Endothelial cell of hepatic sinusoid (primary cell): Measurements from ENCODE around the gene GJA8.
"Not testable (repeated sequence)": the region's sequence is repeated elsewhere in the genome, so short reads cannot be mapped to it uniquely, and the experiment has no call there.

Experiments
- in situ Hi-C: cut with HindIII; loops from 2 replicates; pipeline ENCODE4 v1.10.0; 2017; ENCODE audit warnings: low sequenced_read_pairs

Gene GJA8

DNA sequence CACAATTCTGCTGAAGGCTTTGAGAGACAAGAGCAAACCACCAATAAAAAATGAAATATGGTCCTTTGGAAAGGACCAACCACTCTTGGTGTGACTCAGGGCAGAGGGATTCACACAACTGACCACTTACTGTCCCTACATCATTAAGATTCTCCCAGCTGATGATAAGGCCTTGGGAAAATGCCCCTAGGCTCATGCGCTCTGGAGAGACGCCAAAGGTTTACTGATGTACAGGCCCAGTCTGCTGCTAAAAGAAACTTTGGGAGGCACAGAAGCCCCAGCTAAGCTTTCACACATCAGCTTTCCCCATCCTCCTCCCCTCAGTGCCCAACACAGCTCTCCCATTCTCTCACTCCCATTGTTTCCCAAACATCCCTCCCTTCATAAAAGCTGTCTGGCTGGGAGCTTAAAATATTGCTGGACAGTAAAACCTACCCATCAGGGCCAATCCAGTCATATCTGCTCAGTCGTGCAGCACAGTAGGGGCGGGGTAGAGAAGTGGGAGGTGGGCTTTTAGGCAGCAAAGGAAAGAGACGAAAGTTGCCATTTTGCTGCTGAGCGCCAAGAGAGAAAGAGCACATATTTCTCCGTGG is at the start of gene GJA8:
TSS of gene GJA8 (plus strand) at position 543 of the 593 bp plus-strand sequence. CDS start 5,161 bp downstream, outside the sequence.
- in situ Hi-C loops, result no loop called here

DNA sequence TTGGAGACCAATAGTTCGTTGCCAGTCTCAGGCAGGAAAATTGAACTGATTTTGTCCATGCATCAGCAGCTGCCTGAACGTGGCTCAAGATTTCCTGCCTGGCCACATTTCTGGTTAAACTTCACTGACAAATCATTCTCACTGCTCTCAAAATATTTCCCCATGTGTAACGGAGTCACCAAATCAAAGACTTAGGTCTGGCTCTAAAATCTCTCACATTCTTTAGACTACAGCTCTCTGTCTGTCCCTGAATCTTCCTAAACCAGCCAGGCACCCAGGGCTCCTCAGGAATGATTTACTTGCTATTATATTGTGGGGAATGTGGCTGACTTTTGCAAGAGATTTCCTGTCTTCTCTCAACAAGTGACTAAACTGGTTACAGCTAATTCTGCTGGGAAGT is 49.2 kb upstream of the GJA8 start:
- in situ Hi-C loops, result no loop called here

- in situ Hi-C loops, result not testable (repeated sequence)
These were observed 47.6 kb upstream of the GJA8 start for GRCh38 chr1:147854989-147855388.

DNA sequence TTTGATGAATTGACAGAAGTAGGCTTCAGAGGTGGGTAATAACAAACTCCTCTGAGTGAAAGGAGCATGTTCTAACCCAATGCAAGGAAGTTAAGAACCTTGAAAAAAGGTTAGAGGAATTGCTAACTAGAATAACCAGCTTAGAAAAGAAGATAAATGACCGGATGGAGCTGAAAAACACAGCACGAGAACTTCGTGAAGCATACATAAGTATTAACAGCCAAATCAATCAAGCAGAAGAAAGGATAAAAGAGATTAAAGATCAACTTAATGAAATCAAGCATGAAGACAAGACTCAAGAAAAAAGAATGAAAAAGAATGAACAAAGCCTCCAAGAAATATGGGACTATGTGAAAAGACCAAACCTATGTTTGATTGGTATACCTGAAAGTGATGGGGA is 46.6 kb upstream of the GJA8 start:
- in situ Hi-C loops, result not testable (repeated sequence)

DNA sequence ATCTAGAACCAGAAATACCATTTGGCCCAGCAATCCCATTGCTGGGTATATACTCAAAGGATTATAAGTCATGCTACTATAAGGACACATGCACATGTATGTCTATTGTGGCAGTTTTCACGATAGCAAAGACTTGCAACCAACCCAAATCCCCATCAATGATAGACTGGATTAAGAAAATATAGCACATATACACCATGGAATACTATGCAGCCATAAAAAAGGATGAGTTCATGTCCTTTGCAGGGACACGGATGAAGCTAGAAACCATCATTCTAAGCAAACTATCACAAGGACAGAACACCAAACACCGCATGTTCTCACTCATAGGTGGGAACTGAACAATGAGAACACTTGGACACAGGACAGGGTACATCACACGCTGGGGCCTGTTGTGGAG is 35.4 kb upstream of the GJA8 start:
- in situ Hi-C loops, result not testable (repeated sequence)

DNA sequence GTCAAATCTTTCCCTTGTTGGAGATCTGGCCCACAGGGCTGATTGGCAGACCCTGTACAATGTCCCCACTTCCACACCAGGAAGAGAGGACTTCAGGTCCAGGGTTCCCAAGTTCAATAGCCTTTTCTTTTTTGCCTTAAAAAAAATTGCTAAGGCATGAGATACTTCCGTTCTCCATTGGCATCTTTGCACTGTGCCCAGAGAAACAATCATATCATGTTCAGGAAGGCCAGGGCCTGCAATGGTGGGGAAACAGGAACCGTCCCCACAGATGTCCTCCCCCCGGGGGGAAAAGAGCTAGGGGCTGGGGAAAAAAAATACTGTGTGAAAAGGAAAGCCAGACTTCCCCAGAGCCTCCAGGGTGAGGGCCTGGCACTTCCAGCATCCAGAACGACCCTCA is 24.6 kb upstream of the GJA8 start:
- in situ Hi-C loops, result loop anchor here (25.0 kb wide), 1 partner anchor 191 kb away; no protein-coding TSS in a partner anchor

DNA sequence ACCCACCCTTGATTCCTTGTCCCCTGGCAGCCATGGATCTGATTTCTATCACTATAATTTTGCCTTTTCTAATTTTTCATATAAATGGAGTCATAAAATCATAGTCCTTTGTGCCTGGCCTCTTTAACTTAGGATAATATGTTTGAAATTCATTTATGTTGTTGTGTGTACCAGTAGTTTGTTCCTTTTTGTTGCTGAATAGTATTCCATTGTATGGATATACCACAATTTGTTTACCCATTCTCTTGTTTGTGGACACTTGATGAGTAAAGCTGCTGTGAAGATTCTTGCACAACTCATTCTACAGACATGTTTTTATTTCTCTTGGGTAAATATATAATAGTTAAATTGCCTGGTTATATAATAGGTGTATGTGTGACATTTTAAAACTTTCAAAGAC is 22.7 kb upstream of the GJA8 start:
- in situ Hi-C loops, result loop anchor here (25.0 kb wide), 1 partner anchor 193 kb away; no protein-coding TSS in a partner anchor

DNA sequence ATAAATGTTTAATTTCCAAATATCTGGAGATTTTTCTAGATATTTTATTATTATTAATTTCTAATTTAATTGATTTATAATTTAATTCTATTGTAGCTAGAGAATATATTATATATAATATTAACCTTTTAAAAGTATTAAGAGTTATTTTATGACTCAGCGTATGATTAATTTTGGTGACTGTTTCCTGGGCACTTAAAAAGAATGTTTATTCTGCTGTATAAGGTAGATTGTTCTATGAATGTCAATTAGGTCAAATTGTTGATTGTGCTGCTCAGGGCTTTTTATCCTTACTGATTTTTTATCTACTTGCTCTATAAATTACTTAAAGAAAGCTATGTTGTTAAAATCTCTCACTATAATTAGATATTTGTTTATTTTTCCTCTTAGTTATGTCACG is 20.1 kb upstream of the GJA8 start:
- in situ Hi-C loops, result loop anchor here (25.0 kb wide), 1 partner anchor 195 kb away; no protein-coding TSS in a partner anchor

GRCh38 chr1:147890177-147890790 is 12.3 kb upstream of the GJA8 start:
- in situ Hi-C loops, result loop anchor here (10.0 to 25.0 kb wide), 2 partner anchors 203 to 355 kb away; no protein-coding TSS in a partner anchor

DNA sequence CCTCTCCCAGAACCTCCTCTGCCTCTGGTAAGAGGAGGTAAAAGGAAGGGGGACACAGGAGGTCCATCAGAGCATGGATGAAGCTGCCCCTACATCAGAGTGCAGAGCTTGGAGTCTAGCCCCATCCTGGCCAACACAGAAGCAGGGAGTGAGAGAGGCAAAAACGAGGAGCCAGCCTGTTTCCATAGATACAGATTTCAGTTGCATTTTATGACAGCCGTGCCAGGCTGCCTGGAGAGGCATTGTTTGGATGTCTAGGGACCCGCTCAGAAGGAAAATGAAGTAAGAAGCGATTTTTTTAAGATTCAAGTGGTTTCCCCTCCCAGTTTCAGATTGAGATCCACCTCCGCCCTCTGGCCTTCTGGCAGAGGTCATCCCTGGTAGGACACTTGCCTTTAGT is 11.5 kb upstream of the GJA8 start:
- in situ Hi-C loops, result loop anchor here (10.0 to 25.0 kb wide), 2 partner anchors 204 to 356 kb away; no protein-coding TSS in a partner anchor

GRCh38 chr1:147892216-147892615 is 10.4 kb upstream of the GJA8 start:
- in situ Hi-C loops, result loop anchor here (10.0 to 25.0 kb wide), 2 partner anchors 205 to 357 kb away; no protein-coding TSS in a partner anchor

DNA sequence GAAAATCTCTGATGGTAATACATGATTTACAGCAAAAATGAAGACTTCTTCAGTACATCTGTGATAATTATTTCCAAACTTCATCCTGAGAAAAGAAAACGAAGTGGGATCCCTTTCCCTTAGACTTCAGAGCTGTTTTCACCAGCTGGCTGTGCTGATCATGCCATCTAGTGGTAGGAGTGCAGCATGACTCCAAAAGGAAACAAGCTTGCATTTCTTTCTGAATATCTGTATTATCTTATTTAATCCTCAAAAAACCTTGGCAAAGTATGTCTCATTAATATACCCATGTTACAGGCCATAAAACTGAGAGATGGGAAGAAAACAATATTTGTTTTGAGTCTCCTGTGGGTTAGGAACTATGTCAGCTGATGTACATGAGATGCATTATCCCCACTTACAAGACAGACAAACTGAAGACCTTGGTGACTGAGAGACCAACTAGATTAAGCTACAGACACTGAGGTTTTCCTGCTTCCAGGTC is 9.8 kb upstream of the GJA8 start:
- in situ Hi-C loops, result loop anchor here (10.0 to 25.0 kb wide), 2 partner anchors 205 to 358 kb away; no protein-coding TSS in a partner anchor

- in situ Hi-C loops, result loop anchor here (10.0 to 25.0 kb wide), 2 partner anchors 208 to 360 kb away; no protein-coding TSS in a partner anchor
These were observed 7.5 kb upstream of the GJA8 start for GRCh38 chr1:147895123-147895522.

DNA sequence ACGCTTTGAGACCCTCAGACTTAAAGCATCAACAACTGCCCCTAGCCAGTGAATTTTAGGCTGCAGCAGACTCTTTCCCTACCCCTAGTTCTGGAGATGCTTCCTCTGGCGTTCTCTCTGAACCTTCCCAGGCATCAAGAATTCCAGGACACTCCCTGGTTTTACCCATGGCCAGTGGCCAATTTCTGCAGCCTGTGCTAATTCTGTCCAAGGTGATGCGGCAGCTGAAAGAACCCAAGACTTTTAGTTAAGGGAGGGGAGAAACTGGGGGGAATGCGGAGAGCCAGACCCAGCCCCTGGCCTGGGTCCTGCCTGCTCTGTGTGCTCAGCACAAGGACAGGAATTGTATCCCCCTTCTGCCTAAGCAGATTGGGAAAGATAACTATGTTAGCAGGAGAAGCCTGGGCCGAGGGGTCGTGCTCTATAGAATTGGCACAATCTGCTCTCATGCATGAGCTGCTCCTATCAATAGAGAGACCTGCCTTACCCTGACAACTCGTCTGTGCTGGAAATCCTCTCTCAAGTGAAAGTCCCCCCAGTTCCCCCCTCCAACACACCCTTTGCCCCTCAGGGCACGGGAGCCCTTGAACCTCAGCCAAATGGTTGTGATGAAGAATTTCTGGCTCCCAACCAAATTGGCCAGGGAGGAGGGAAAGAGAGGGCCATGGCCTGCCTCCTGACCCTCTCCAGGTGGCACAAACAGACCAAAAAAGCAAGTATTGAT is 5.4 kb upstream of the GJA8 start:
- in situ Hi-C loops, result loop anchor here (10.0 to 25.0 kb wide), 2 partner anchors 210 to 362 kb away; no protein-coding TSS in a partner anchor

DNA sequence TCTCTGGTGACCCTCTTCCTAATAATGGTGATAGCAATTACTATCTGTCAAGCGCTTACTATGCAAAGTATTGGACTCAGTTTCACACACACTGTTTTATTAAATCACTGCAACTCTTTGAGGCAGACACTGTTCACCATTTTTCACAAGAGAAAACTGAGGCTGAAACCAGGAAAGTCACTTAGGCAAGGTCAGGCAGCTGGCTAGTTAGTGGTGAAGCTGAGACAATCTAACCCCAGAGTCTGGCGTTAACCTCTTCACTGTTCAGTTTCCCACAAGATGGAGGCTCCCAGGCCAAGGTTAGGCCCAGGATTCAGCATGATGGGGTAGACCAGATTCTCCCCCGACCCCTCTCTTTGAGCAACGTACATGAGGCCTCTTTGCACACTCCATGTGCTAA is 4.8 kb upstream of the GJA8 start:
- in situ Hi-C loops, result loop anchor here (10.0 to 25.0 kb wide), 2 partner anchors 210 to 363 kb away; no protein-coding TSS in a partner anchor

DNA sequence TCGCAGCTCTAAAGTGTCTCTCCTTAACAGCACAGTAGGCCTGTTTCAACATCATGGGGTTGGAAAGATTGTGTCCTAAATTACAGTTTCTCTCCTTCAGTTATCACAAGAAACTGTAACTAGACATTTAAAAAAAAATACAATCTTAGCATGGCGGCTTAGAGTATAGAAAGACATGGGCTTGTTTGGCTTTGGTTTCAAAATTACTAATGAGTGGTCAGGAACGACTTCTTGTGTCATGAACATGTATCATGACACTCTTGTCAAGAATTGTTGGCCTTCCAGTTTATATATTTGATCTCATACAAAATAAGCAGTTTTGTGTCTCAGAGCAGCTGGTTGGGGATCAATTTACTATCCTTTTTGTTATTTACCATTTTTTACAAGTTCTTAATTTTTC is 2.1 kb downstream of the GJA8 start:
- in situ Hi-C loops, result no loop called here

- in situ Hi-C loops, result no loop called here
These were observed 5.4 kb downstream of the GJA8 start for GRCh38 chr1:147907786-147908509.

DNA sequence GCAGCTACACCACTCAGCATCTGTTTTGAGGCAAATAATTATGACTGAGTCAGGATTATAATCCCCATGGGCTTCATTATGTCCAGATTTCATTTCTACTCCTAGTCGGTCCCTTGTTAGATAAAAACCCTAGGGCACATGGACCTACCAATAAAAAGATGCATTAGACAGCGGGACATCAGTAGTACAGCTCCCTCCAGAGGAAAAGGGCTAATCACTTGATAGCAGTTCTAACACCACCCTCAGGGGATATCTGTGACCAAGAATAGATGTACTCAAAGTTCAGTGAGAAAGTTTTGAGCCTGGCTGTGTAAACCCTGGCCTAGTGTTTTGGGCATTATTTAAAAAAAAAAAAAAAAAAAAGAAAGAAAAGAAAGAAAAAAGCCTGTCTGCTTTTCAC is 10.0 kb downstream of the GJA8 start:
- in situ Hi-C loops, result no loop called here

DNA sequence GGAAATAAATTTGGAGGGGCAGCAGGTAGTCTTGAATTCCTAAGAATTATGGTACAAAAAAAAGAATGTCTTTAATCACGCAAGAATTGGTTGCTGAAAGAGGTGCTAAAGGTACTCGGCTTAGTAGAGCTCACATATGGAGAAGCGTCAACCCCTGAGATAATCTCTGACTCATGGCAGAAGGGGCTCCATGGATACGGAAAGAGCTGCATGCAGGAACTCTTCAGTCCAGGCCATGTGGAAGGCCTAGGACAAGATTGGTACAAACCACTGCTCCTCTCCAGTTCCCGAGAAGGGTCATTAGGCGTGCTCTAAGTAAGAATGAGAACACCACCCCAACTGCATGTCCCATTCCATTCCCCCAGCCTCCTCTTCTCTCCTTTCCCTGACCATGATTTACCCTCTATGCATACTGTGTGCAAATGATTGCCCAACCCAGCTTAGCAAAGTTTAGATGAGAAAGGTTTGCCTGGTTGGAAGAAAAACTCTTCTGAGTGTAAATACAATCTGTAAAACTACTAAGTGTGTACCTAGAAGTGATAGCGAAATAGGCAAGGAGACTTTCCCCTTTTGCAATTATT is 10.9 kb downstream of the GJA8 start:
- in situ Hi-C loops, result no loop called here

DNA sequence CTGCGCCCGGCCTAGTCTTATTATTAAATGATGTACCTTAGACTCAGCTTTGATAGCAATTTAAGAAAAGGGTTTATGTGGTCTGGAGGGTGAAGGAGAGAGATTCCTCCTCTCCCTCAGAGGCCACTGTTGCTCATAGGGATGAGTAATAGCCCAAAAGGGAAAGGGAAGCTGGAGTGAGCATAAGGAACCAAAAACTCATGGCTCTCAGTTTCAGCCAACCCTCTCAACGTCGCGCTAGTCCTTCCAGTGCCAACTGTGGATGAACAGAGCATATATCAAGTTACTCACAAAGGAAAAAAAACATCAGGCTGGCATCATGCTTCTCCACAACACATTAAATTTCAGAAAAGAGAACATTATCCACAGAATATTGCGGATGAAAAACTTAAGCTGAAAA is 17.3 kb downstream of the GJA8 start:
- in situ Hi-C loops, result no loop called here
